Femur (tissue), 1 donor: ENCODE measurements around the gene HELZ.
"Not testable (repeated sequence)": the region's sequence is repeated elsewhere in the genome, so short reads cannot be mapped to it uniquely, and the experiment has no call there.

Experiments used
- DNase-seq: peaks from one replicate; pipeline ENCODE4 v3.0.0-alpha.2; 2017

HELZ gene

GRCh38 chr17:67139784-67140665 lies 105.0 kb downstream of the HELZ start:
- DNase-seq, result no peak

GRCh38 chr17:67139289-67139688 lies 105.7 kb downstream of the HELZ start:
- no peak for DNase-seq

GRCh38 chr17:67138392-67138791 lies 106.6 kb downstream of the HELZ start:
- DNase-seq, result no peak

GRCh38 chr17:67137860-67138259 lies 107.1 kb downstream of the HELZ start:
- no peak for DNase-seq

GRCh38 chr17:67137026-67137370 lies 108.0 kb downstream of the HELZ start:
- DNase-seq, result no peak

GRCh38 chr17:67136191-67137025 lies 108.6 kb downstream of the HELZ start:
- DNase-seq, result no peak

GRCh38 chr17:67133161-67133560 lies 111.8 kb downstream of the HELZ start:
- no peak for DNase-seq

- DNase-seq, result no peak
These were observed 112.6 kb downstream of the HELZ start for GRCh38 chr17:67132366-67132765.

GRCh38 chr17:67130768-67131167 lies 114.2 kb downstream of the HELZ start:
- DNase-seq, result no peak

GRCh38 chr17:67129283-67129682 lies 115.7 kb downstream of the HELZ start:
- DNase-seq, result no peak

GRCh38 chr17:67128700-67129099 lies 116.3 kb downstream of the HELZ start:
- no peak for DNase-seq

- no peak for DNase-seq
These were observed 117.1 kb downstream of the HELZ start for GRCh38 chr17:67127925-67128324.

GRCh38 chr17:67126983-67127382 lies 118.0 kb downstream of the HELZ start:
- no peak for DNase-seq

GRCh38 chr17:67126543-67126942 lies 118.5 kb downstream of the HELZ start:
- not testable (repeated sequence) for DNase-seq

- DNase-seq, result no peak
These were observed 119.1 kb downstream of the HELZ start for GRCh38 chr17:67125924-67126323.

- DNase-seq, result no peak
These were observed 119.6 kb downstream of the HELZ start for GRCh38 chr17:67125417-67125816.

- no peak for DNase-seq
These were observed 120.4 kb downstream of the HELZ start for GRCh38 chr17:67124450-67125148.

- DNase-seq, result no peak
These were observed 121.3 kb downstream of the HELZ start for GRCh38 chr17:67123699-67124098.

- DNase-seq, result peak; percentile 82
These were observed 123.6 kb downstream of the HELZ start for GRCh38 chr17:67121316-67121891.

GRCh38 chr17:67119102-67119501 lies 125.9 kb downstream of the HELZ start:
- DNase-seq, result no peak

- no peak for DNase-seq
These were observed 128.9 kb downstream of the HELZ start for GRCh38 chr17:67116045-67116575.

- DNase-seq, result no peak
These were observed 129.6 kb downstream of the HELZ start for GRCh38 chr17:67115401-67115800.

- DNase-seq, result no peak
These were observed 131.5 kb downstream of the HELZ start for GRCh38 chr17:67113486-67113885.
